Renal cortex interstitium (tissue), 11 donors: ENCODE results near the gene HBM. TPM values are rescaled to one million over a fixed set of nuclear protein-coding genes. Genes with fewer than 3 reads are reported as not detected.
A peak's percentile ranks its signal among the peaks of the same experiment; 100 is the strongest.
"Not testable (repeated sequence)": the region's sequence is repeated elsewhere in the genome, so short reads cannot be mapped to it uniquely, and the experiment has no call there.

Experiments used
- DNase-seq, 11 donors: peaks; one replicate each; pipeline ENCODE4 v3.0.0-alpha.2; 2013; ENCODE audit warnings: low read depth in 9 of 11, low spot score in 4 of 11; ENCODE audit errors: extremely low read depth in 1 of 11
- polyA plus RNA-seq, 3 donors: library from polyadenylated mRNA; unstranded; fragments of 120-200 nt; gene quantifications; one replicate each; pipeline ENCODE4 v1.2.1, GENCODE V29; 2013; ENCODE audit not compliant: insufficient read length in 3 of 3

HBM gene
- polyA plus RNA-seq, 3 donors, result 5.0 to 5.2 (median 5.0) TPM

- no peak for DNase-seq
These were observed 12.3 kb downstream of the HBM start for GRCh38 chr16:177981-178667.

GRCh38 chr16:178668-179015 is 12.9 kb downstream of the HBM start:
- DNase-seq, result no peak

GRCh38 chr16:179211-180092 is 13.7 kb downstream of the HBM start:
- DNase-seq, result no peak

- DNase-seq, result peak in 2 of 11 donors; percentile 28 to 43
These were observed 14.4 kb downstream of the HBM start, which contains the start of gene HBQ1 for GRCh38 chr16:180101-180675. TSS of gene HBQ1 (plus strand) at chr16:180459. CDS start at chr16:180487, 28 bp downstream.

- peak in 5 of 11 donors; percentile 45 to 70 (median 54) for DNase-seq
These were observed 15.1 kb downstream of the HBM start for GRCh38 chr16:180681-181564.

- no peak for DNase-seq
These were observed 15.8 kb downstream of the HBM start for GRCh38 chr16:181565-182021.

- no peak for DNase-seq
These were observed 17.2 kb downstream of the HBM start for GRCh38 chr16:183005-183404.

GRCh38 chr16:185213-185612 is 19.4 kb downstream of the HBM start:
- no peak for DNase-seq

GRCh38 chr16:185691-186090 is 19.9 kb downstream of the HBM start:
- no peak for DNase-seq

- DNase-seq, result no peak
These were observed 21.6 kb downstream of the HBM start for GRCh38 chr16:187330-187729.

- DNase-seq, result no peak
These were observed 22.9 kb downstream of the HBM start for GRCh38 chr16:188674-189073.

GRCh38 chr16:189604-190186 is 23.9 kb downstream of the HBM start:
- no peak for DNase-seq

GRCh38 chr16:191831-192230 is 26.1 kb downstream of the HBM start:
- no peak for DNase-seq

GRCh38 chr16:192686-193085 is 26.9 kb downstream of the HBM start:
- DNase-seq, result no peak

GRCh38 chr16:193441-193840 is 27.7 kb downstream of the HBM start:
- DNase-seq, result no peak

GRCh38 chr16:194516-194915 is 28.7 kb downstream of the HBM start:
- DNase-seq, result no peak

- DNase-seq, result no peak
These were observed 34.6 kb downstream of the HBM start for GRCh38 chr16:200388-200787.

GRCh38 chr16:203246-203645 is 37.5 kb downstream of the HBM start:
- no peak for DNase-seq

- not testable (repeated sequence) for DNase-seq
These were observed 38.3 kb downstream of the HBM start for GRCh38 chr16:204046-204445.
